H1 (cell line): ENCODE data around the gene OSM. TPM values are rescaled to one million over a fixed set of nuclear protein-coding genes. Genes with fewer than 3 reads are reported as not detected.

ENCODE experiments used
- CTCF ChIA-PET: fragments of 300-600 bp; sonication (Branson Sonifier 250); formaldehyde crosslinking; loops from one replicate; lab custom pipeline; 2021; ENCODE audit not compliant: partially characterized antibody; lab: Charles Lee
- POLR2A ChIA-PET: fragments of 300-600 bp; sonication (Branson Sonifier 250); formaldehyde crosslinking; loops from one replicate; lab custom pipeline; 2021; ENCODE audit warnings: inconsistent platforms; ENCODE audit not compliant: partially characterized antibody; lab: Charles Lee
- DNase-seq, 2 experiments: peaks; one replicate each; pipeline versions ENCODE4 v3.0.0 to v3.0.0-alpha.2; 2010 to 2022; ENCODE audit warnings: low spot score in 2 of 2, low read depth in 1 of 2, mixed read lengths in 1 of 2
- FAIRE-seq: peaks from 2 replicates; lab custom pipeline; 2011; peaks lifted over from hg19 to GRCh38; lab: Jason Lieb, UNC
- H2AFZ ChIP-seq: 2 replicates; pipeline ENCODE4 v1.8.1; 2012; ENCODE audit warnings: low read length, inconsistent platforms
- H2AK5ac ChIP-seq: 2 replicates; pipeline ENCODE4 v1.6.1; 2013; ENCODE audit warnings: low read depth, low read length
- H2BK120ac ChIP-seq: replicated peaks from 2 replicates; pipeline ENCODE3; 2013; ENCODE audit warnings: low read depth, low read length, inconsistent platforms
- H2BK12ac ChIP-seq: 2 replicates; pipeline ENCODE4 v1.6.1; 2013; ENCODE audit warnings: low read depth, low read length
- H2BK15ac ChIP-seq: 2 replicates; pipeline ENCODE4 v1.6.1; 2013; ENCODE audit warnings: low read length
- H2BK20ac ChIP-seq: 2 replicates; pipeline ENCODE4 v1.6.1; 2013; ENCODE audit warnings: low read length
- H2BK5ac ChIP-seq: 2 replicates; pipeline ENCODE4 v1.6.1; 2013; ENCODE audit warnings: low read depth, low read length
- H3K14ac ChIP-seq: 2 replicates; pipeline ENCODE4 v1.6.1; 2013; ENCODE audit warnings: inconsistent platforms; ENCODE audit not compliant: insufficient read length
- H3K18ac ChIP-seq: 2 replicates; pipeline ENCODE4 v1.6.1; 2013; ENCODE audit warnings: low read length; ENCODE audit errors: extremely low read depth
- H3K23ac ChIP-seq: 2 replicates; pipeline ENCODE4 v1.6.1; 2013; ENCODE audit warnings: inconsistent platforms; ENCODE audit not compliant: insufficient read length
- H3K23me2 ChIP-seq: 2 replicates; pipeline ENCODE4 v1.6.1; 2013; ENCODE audit warnings: low read depth, low read length
- H3K27ac ChIP-seq: 2 replicates; pipeline ENCODE4 v1.6.1; 2011; ENCODE audit warnings: low read depth, low read length, inconsistent platforms
- H3K27me3 ChIP-seq, 4 experiments: replicated peaks in 1 of 4; 1 replicate in 1 of 4; 2 replicates in 3 of 4; pipeline versions ENCODE4 v1.6.1 to v1.8.1; 2011 to 2013; ENCODE audit warnings: low read length in 3 of 4, mild to moderate bottlenecking in 3 of 4, inconsistent platforms in 2 of 4, mixed read lengths in 2 of 4, moderate library complexity in 1 of 4; ENCODE audit not compliant: control insufficient read depth in 3 of 4, insufficient read depth in 3 of 4; ENCODE audit errors: extremely low read depth in 1 of 4
- H3K36me3 ChIP-seq, 4 experiments: 2 replicates each; pipeline versions ENCODE4 v1.6.1 to v1.8.1; 2011 to 2013; ENCODE audit warnings: mild to moderate bottlenecking in 4 of 4, low read length in 3 of 4, moderate library complexity in 2 of 4, control low read depth in 1 of 4, inconsistent platforms in 1 of 4; ENCODE audit not compliant: insufficient read depth in 4 of 4, control insufficient read depth in 2 of 4
- H3K4ac ChIP-seq: replicated peaks from 2 replicates; pipeline ENCODE3; 2013; ENCODE audit warnings: low read length, low read depth, mixed read lengths, inconsistent platforms; ENCODE audit not compliant: insufficient read length
- H3K4me1 ChIP-seq, 4 experiments: replicated peaks in 1 of 4; 1 replicate in 1 of 4; 2 replicates in 3 of 4; pipeline versions ENCODE4 v1.6.1 to v1.8.1; 2011 to 2013; ENCODE audit warnings: low read length in 3 of 4, inconsistent platforms in 2 of 4, mixed read lengths in 1 of 4; ENCODE audit not compliant: insufficient read depth in 4 of 4, control insufficient read depth in 3 of 4
- H3K4me2 ChIP-seq, 2 experiments: 2 replicates each; pipeline versions ENCODE4 v1.6.1 to v1.8.1; 2011 to 2013; ENCODE audit warnings: low read depth in 2 of 2, low read length in 2 of 2, control low read depth in 1 of 2, inconsistent platforms in 1 of 2, mild to moderate bottlenecking in 1 of 2; ENCODE audit not compliant: insufficient read depth in 1 of 2
- H3K4me3 ChIP-seq, 4 experiments: fragments of 200-600, 300-600 bp in 1 of 4; sonication (generic), shearing (Covaris generic), sonication (Bioruptor Twin) in 1 of 4; 2 replicates each; pipeline versions ENCODE4 v1.5.1 to v1.8.1; 2011 to 2016; ENCODE audit warnings: low read length in 4 of 4, low read depth in 3 of 4, control low read depth in 2 of 4, inconsistent platforms in 2 of 4, mild to moderate bottlenecking in 2 of 4, mixed read lengths in 1 of 4, moderate library complexity in 1 of 4; ENCODE audit not compliant: insufficient read depth in 2 of 4; ENCODE audit errors: extremely low read depth in 1 of 4
- H3K56ac ChIP-seq: replicated peaks from 2 replicates; pipeline ENCODE3; 2013; ENCODE audit warnings: low read depth, mild to moderate bottlenecking, mixed read lengths, low read length, inconsistent platforms; ENCODE audit not compliant: insufficient read length
- H3K79me1 ChIP-seq: 2 replicates; pipeline ENCODE4 v1.6.1; 2013; ENCODE audit warnings: low read depth, low read length, control low read depth
- H3K79me2 ChIP-seq, 2 experiments: 2 replicates each; pipeline versions ENCODE4 v1.6.1 to v1.8.1; 2012 to 2013; ENCODE audit warnings: low read length in 2 of 2, mild to moderate bottlenecking in 2 of 2, inconsistent platforms in 1 of 2; ENCODE audit not compliant: insufficient read depth in 2 of 2, control insufficient read depth in 1 of 2
- H3K9ac ChIP-seq, 4 experiments: replicated peaks in 1 of 4; 1 replicate in 1 of 4; 2 replicates in 3 of 4; pipeline versions ENCODE4 v1.6.1 to v1.8.1; 2011 to 2013; ENCODE audit warnings: low read depth in 3 of 4, low read length in 3 of 4, control low read depth in 2 of 4, mild to moderate bottlenecking in 2 of 4, moderate library complexity in 2 of 4, inconsistent platforms in 1 of 4; ENCODE audit errors: extremely low read depth in 1 of 4
- H3K9me3 ChIP-seq, 2 experiments: 2 replicates each; pipeline versions ENCODE4 v1.6.1 to v1.8.1; 2012 to 2013; ENCODE audit warnings: mild to moderate bottlenecking in 2 of 2, moderate library complexity in 2 of 2, control low read depth in 1 of 2, inconsistent platforms in 1 of 2, low read depth in 1 of 2, low read length in 1 of 2, mixed read lengths in 1 of 2; ENCODE audit not compliant: insufficient read depth in 2 of 2
- H4K20me1 ChIP-seq, 2 experiments: replicated peaks in 1 of 2; 2 replicates each; pipeline versions ENCODE3 to v1.8.1; 2011 to 2013; ENCODE audit warnings: inconsistent platforms in 2 of 2, low read length in 2 of 2, mild to moderate bottlenecking in 1 of 2; ENCODE audit not compliant: insufficient read depth in 2 of 2, control insufficient read depth in 1 of 2
- H4K5ac ChIP-seq: 2 replicates; pipeline ENCODE4 v1.6.1; 2013; ENCODE audit warnings: low read length, low read depth, mixed read lengths, inconsistent platforms; ENCODE audit not compliant: insufficient read length
- H4K8ac ChIP-seq: 2 replicates; pipeline ENCODE4 v1.8.0; 2013; ENCODE audit warnings: mild to moderate bottlenecking, moderate library complexity, low read length, inconsistent platforms; ENCODE audit not compliant: insufficient read depth; ENCODE audit errors: extremely low read depth
- H4K91ac ChIP-seq: replicated peaks from 2 replicates; pipeline ENCODE3; 2013; ENCODE audit warnings: low read length, mixed read lengths, inconsistent platforms; ENCODE audit not compliant: insufficient read length
- CHD2 ChIP-seq: IDR thresholded peaks from 2 replicates; pipeline ENCODE4 v1.6.1; 2012; ENCODE audit warnings: low read length, improper control_type of control experiment
- RXRA ChIP-seq: IDR thresholded peaks from 2 replicates; pipeline ENCODE4 v1.6.1; 2011; ENCODE audit warnings: low read depth, mild to moderate bottlenecking, low read length, moderate library complexity; ENCODE audit not compliant: insufficient read depth
- WGBS, 2 experiments: shearing (Covaris generic) in 1 of 2; methylation state at CpG; one replicate each; pipeline versions ENCODE4 v1.1.6 to v1.1.7; 2013 to 2015; ENCODE audit warnings: low lambda C conversion rate in 2 of 2, mixed read lengths in 2 of 2, inconsistent platforms in 1 of 2, low coverage in 1 of 2, missing lambda C conversion rate in 1 of 2; ENCODE audit not compliant: insufficient replicate concordance in 2 of 2, insufficient coverage in 1 of 2, insufficient read length in 1 of 2; ENCODE audit errors: extremely low coverage in 1 of 2, missing lambda C conversion rate in 1 of 2; 5-methylcytosine and 5-hydroxymethylcytosine counted together
- polyA plus RNA-seq, 7 experiments: library from polyadenylated mRNA; depleted of rRNA in 3 of 7; stranded (reverse) in 5 of 7; unstranded in 2 of 7; fragments of >200 nt in 5 of 7; fragments of 200-250 nt in 2 of 7; gene quantifications; 1 replicate in 5 of 7; 2 replicates in 1 of 7; 4 replicates in 1 of 7; pipeline versions ENCODE4 v1.2.1 to v1.2.3, GENCODE V29; 2011 to 2013; ENCODE audit warnings: missing spikeins in 2 of 7, mixed read lengths in 2 of 7
- total RNA-seq: library from RNA; stranded (reverse); fragmentation: NEBNext Ultra II Directional; extraction: Animal tissue kit (Norgen Biotek cat#: 25700); gene quantifications from 2 replicates; pipeline ENCODE4 v1.2.1, GENCODE V29; 2021

OSM gene
- total and polyA plus RNA-seq, 2 of the 8 experiments (the other 6 are each of a cell fraction or from before 2014, with no cell fraction given), result not detected

- Histone ChIP-seq H3K23ac (no peak overlapping the region), H3K23me2 (no peaks in the 10 kb centered on the region; the same call in 1 of the 2 replicates), H3K56ac (no peak overlapping the region), H3K27ac (no peak overlapping the region), H3K79me2 (no peaks in the 10 kb centered on the region), H3K4me3 (no peak overlapping the region), H4K5ac (no peak overlapping the region), H2BK120ac (no peak overlapping the region), H2BK20ac (no peak overlapping the region), H3K36me3 (no peaks in the 10 kb centered on the region), H2AFZ (no peak overlapping the region), H3K4me1 (peaks cover 0 to 10% (median 3%) of the 10 kb centered on the region in 4 experiments; a peak in 3 of 7 replicates), H3K79me1 (no peaks in the 10 kb centered on the region), H3K4ac (no peak overlapping the region), H2BK15ac (no peak overlapping the region), H4K8ac (no peak overlapping the region), H2AK5ac (0 out of 2 replicates have a peak overlapping the region, but pooled peaks have one; percentile 16), H4K20me1 (no peaks in the 10 kb centered on the region), H3K9me3 (no peaks in the 10 kb centered on the region), H2BK12ac (peak overlapping the region; percentile 33; the same call in 1 of the 2 replicates), H2BK5ac (0 out of 2 replicates have a peak overlapping the region, but pooled peaks have one; percentile 8), H3K14ac (no peak overlapping the region), H3K9ac (no peak overlapping the region), H4K91ac (no peak overlapping the region), H3K27me3 (no peaks in the 10 kb centered on the region; a peak in 1 of 7 replicates), H3K4me2 (no peak overlapping the region), H3K18ac (no peak overlapping the region)
- ChIA-PET CTCF (interaction anchor here (1.3 to 1.6 kb wide), 2 partner anchors 11 to 14 kb away, joined by 4 to 6 read pairs; no protein-coding TSS in a partner anchor), POLR2A (no interaction called here)
- FAIRE-seq (no peak), DNase-seq (no peak)
- WGBS, 2 experiments, result 92% methylated on average over 9 of the region's 9 CpGs; no CpG with 5 or more reads in 1 of the 2 experiments
- TF ChIP-seq CHD2, result no peak
- no peak for TF ChIP-seq RXRA
Measured at GRCh38 chr22:30274437-30274812, 7.8 kb upstream of the OSM start.
